Measurements from ENCODE around the gene ZXDA.

DNA sequence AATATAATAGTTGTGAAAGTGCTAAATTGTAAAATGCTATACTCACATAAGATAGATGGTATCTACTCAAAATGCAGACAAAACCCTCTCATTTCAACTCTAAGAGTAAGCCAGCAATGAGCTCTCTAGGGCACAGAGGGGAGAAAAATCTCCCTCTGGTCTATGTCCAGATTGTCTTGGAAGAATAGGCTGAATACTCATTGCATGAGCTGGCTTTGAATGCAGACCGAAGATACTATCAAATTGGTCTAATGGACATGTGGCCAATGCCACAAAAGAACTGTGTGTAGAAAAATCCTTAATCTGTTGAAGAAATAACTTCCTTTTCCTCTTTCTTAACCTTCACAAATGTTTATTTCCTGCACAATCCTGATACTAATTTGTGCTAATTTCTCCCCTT, 3.5 kb downstream of the ZXDA start:
- TF ChIP-seq, protein P1, sequence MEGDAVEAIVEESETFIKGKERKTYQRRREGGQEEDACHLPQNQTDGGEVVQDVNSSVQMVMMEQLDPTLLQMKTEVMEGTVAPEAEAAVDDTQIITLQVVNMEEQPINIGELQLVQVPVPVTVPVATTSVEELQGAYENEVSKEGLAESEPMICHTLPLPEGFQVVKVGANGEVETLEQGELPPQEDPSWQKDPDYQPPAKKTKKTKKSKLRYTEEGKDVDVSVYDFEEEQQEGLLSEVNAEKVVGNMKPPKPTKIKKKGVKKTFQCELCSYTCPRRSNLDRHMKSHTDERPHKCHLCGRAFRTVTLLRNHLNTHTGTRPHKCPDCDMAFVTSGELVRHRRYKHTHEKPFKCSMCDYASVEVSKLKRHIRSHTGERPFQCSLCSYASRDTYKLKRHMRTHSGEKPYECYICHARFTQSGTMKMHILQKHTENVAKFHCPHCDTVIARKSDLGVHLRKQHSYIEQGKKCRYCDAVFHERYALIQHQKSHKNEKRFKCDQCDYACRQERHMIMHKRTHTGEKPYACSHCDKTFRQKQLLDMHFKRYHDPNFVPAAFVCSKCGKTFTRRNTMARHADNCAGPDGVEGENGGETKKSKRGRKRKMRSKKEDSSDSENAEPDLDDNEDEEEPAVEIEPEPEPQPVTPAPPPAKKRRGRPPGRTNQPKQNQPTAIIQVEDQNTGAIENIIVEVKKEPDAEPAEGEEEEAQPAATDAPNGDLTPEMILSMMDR (IDR thresholded peaks at IDR 0.05; ENCODE audit: poor library complexity), result no peak
- TF ChIP-seq EZH2 (IDR thresholded peaks at IDR 0.05; ENCODE audit: borderline replicate concordance), result no peak

All from hepatocyte (in vitro differentiated cells).